Left lung (tissue), 10 donors: ENCODE results near the gene BAIAP3. TPM values are rescaled to one million over a fixed set of nuclear protein-coding genes. Genes with fewer than 3 reads are reported as not detected.

Experiments used
- ATAC-seq: fragments of 200-7000 bp; cut with Tn5 transposase; one replicate; pipeline ENCODE4 v1.9.1; 2020; ENCODE audit warnings: moderate library complexity
- DNase-seq, 4 donors: peaks; one replicate each; pipeline ENCODE4 v3.0.0-alpha.2; 2013 to 2020
- H3K27ac ChIP-seq, 2 donors: fragments of 200-600 bp; sonication (generic) in 1 of 2; one replicate each; pipeline versions ENCODE4 v1.5.0 to v1.8.0; 2020 to 2021
- H3K27me3 ChIP-seq, 2 donors: fragments of 200-600 bp; sonication (generic) in 1 of 2; one replicate each; pipeline versions ENCODE4 v1.5.0 to v1.8.0; 2020 to 2021
- H3K36me3 ChIP-seq, 2 donors: fragments of 200-600 bp; sonication (generic) in 1 of 2; one replicate each; pipeline versions ENCODE4 v1.5.0 to v1.8.0; 2020 to 2021
- H3K4me1 ChIP-seq, 2 donors: fragments of 200-600 bp; one replicate each; pipeline ENCODE4 v1.8.0; 2021
- H3K4me3 ChIP-seq, 2 donors: fragments of 200-600 bp; sonication (generic) in 1 of 2; one replicate each; pipeline versions ENCODE4 v1.5.0 to v1.8.0; 2020 to 2021; ENCODE audit warnings: mild to moderate bottlenecking in 1 of 2
- H3K9me3 ChIP-seq, 2 donors: fragments of 200-600 bp; sonication (generic) in 1 of 2; one replicate each; pipeline versions ENCODE4 v1.5.0 to v1.8.0; 2020 to 2021
- CTCF ChIP-seq, 2 donors: fragments of 200-600 bp; sonication (generic) in 1 of 2; IDR thresholded peaks; one replicate each; pipeline versions ENCODE4 v1.5.0 to v1.8.0; 2021; ENCODE audit warnings: antibody characterized with exemption in 2 of 2
- intact Hi-C, 2 donors: fragments of 100-400 bp; cut with DNase I; formaldehyde crosslinking; loops; one replicate each; pipeline versions ENCODE4 v1.11.2 to v1.14.2; 2022
- polyA plus RNA-seq, 6 donors: library from polyadenylated mRNA; unstranded; fragments of 120-200 nt; gene quantifications; one replicate each; pipeline ENCODE4 v1.2.1, GENCODE V29; 2013; ENCODE audit not compliant: insufficient read length in 6 of 6
- total RNA-seq, 2 donors: library from RNA; stranded (reverse); fragmentation: NEBNext Ultra II Directional; extraction: Animal tissue kit (Norgen Biotek cat#: 25700); gene quantifications; one replicate each; pipeline ENCODE4 v1.2.1, GENCODE V29; 2021
- donor health status: DM: no; HTN: yes; CAD: no.
- donor health status: DM: no; HTN: no; CAD: no.

The BAIAP3 gene
- total and polyA plus RNA-seq, 8 donors, result 1.4 to 8.3 (median 4.2) TPM

DNA sequence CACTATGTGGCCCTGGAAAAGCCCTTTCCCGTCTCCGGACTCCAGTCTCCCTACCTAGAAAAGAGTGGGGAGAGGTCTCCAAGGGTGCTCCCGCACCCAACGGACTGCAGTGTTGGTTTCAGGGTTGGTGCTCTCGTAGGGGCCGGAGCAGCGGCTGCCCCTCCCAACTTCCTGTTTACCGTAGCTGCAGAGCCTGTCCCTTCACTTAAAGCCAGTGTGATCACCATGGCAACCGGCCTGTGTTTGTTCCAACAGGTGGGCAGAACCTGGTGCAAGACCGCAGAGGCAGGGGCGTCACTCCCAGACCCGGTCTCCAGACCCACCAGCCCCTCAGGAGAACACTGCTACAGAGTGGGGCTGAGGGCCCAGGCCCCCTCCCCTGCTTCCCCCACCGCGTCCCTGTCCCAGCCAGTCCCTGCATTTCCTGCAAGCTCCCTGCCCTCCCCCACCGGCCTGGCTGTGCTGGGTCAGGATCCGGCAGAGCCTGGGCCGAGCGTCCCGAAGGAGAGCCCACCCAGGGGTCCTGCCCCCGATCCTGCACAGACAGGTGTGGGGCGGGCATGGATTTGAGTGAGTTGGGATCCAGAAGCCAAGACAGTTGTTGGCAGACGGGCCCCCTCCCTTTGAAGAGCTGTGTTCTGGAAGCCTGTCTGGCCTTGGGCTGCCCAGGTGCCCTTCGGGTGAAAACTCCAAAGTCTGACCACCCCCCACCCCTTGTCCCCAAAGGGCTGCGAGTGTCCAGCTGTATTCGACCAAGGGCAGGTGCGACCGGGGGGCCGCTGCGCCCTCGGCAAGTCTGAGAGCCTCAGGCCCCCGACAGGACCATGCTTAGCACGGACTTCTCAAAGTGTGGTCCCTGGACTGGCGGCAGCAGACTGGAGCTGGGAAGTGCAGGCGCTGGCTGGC is 1.5 kb upstream of the BAIAP3 start:
- Histone ChIP-seq H3K27me3 (peaks cover 34 to 66% of the 10 kb centered on the region in 2 donors), H3K4me1 (peaks cover 5 to 37% of the 10 kb centered on the region in 2 donors), H3K9me3 (peaks cover 0 to 9% of the 10 kb centered on the region in 2 donors), H3K36me3 (peaks cover 0 to 6% of the 10 kb centered on the region in 2 donors), H3K4me3 (peak overlapping the region; percentile 2 to 36), H3K27ac (peak overlapping the region in 1 of 2 donors; percentile 53)
- peak; percentile 67 for ATAC-seq
- DNase-seq, result peak in 3 of 4 donors; percentile 61 to 85 (median 78)
- intact Hi-C loops, result no loop called here
- no peak for TF ChIP-seq CTCF (IDR thresholded peaks at IDR 0.05)

DNA sequence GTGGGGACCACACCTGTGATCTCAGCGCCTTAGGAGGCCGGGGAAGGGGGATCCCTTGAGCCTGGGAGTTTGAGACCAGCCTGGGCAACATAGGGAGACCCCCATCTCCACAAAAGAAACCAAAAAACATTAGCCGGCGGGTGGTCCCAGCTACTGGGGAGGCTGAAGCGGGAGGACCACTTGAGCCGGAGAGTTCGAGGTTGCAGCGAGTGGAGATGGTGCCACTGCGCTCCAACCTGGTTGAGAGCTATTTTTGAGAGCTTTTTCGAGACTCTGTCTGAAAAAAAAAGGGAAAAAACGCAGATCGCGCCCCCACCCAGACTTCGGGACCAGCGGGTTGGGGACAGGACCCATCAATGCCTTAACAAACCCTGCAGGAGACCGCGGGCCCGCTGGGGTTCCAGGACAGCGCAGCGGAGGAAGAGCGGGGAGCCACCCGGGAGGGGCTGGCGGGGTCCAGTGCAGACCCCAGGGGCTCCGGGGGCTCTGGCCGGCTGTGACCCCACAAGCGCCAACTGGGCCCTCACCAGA is 762 bp upstream of the BAIAP3 start:
- Histone ChIP-seq H3K4me3 (peak overlapping the region; percentile 7 to 36), H3K4me1 (peaks cover 5 to 37% of the 10 kb centered on the region in 2 donors), H3K36me3 (no peaks in the 10 kb centered on the region), H3K27me3 (peaks cover 34 to 72% of the 10 kb centered on the region in 2 donors), H3K9me3 (peaks cover 0 to 9% of the 10 kb centered on the region in 2 donors), H3K27ac (peak overlapping the region in 1 of 2 donors; percentile 53)
- no peak for TF ChIP-seq CTCF (IDR thresholded peaks at IDR 0.05)
- ATAC-seq (no peak), DNase-seq (no peak)
- intact Hi-C loops, result no loop called here

- TF ChIP-seq CTCF (IDR thresholded peaks at IDR 0.05), result no peak
- intact Hi-C loops, result no loop called here
- no peak overlapping the region for H3K27ac ChIP-seq
- H3K9me3 ChIP-seq, result peaks cover 0 to 9% of the 10 kb centered on the region in 2 donors
- no peaks in the 10 kb centered on the region for H3K36me3 ChIP-seq
- peaks cover 34 to 72% of the 10 kb centered on the region in 2 donors for H3K27me3 ChIP-seq
- H3K4me3 ChIP-seq, result peak overlapping the region in 1 of 2 donors; percentile 36
- ATAC-seq, result no peak
- DNase-seq, result no peak
- H3K4me1 ChIP-seq, result peaks cover 5 to 37% of the 10 kb centered on the region in 2 donors
These were observed 632 bp downstream of the BAIAP3 start for GRCh38 chr16:1333854-1334700.

DNA sequence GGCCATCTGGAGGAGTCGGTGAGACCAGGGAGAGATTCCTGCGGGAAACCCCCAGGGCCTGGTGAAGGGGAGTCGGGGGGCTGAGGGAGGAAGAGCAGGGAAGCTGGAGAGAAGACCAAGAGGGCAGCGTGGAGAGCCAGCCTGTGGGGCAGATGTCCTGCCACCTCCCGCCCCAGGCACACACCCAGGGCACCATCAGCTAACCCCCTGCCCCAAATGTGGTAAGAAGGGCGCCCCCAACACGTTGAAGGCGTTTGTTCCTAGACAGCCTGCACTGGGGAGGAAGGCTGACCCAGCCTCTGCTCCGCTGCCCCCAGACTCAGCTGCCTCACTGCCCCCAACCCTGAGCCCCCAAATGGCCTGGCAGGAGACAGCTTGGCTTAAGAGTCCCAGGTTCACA is 1.3 kb downstream of the BAIAP3 start:
- Histone ChIP-seq H3K4me1 (peaks cover 5 to 37% of the 10 kb centered on the region in 2 donors), H3K36me3 (no peaks in the 10 kb centered on the region), H3K9me3 (peaks cover 0 to 9% of the 10 kb centered on the region in 2 donors), H3K27me3 (peaks cover 34 to 72% of the 10 kb centered on the region in 2 donors), H3K27ac (no peak overlapping the region), H3K4me3 (no peak overlapping the region)
- TF ChIP-seq CTCF (IDR thresholded peaks at IDR 0.05), result no peak
- ATAC-seq, result no peak
- no peak for DNase-seq
- intact Hi-C loops, result no loop called here
